Activated naive CD8-positive, alpha-beta T cell treated with anti-CD3 and anti-CD28 coated beads, Interleukin-2, amount 10 ng/mL, durations not matched to agents 7 days and 5 days (primary cell): ENCODE measurements around the gene FER. TPM values are rescaled to one million over a fixed set of nuclear protein-coding genes. Genes with fewer than 3 reads are reported as not detected.

Experiments
- ATAC-seq: fragments of 150-1000 bp; cut with Tn5 transposase; one replicate; pipeline ENCODE4 v1.10.0; 2021; ENCODE audit warnings: low read depth, moderate library complexity
- POLR2A ChIA-PET: fragments of 350-600 bp; sonication (Branson Sonifier 250); formaldehyde crosslinking; loops from one replicate; lab custom pipeline; 2021; ENCODE audit warnings: antibody characterized with exemption; lab: Charles Lee
- DNase-seq: peaks from one replicate; pipeline ENCODE4 v3.0.0; 2021
- H3K27ac Mint-ChIP-seq: one replicate; pipeline ENCODE4 v1.8.0; 2022; ENCODE audit warnings: mild to moderate bottlenecking, mixed read lengths
- H3K27me3 Mint-ChIP-seq: one replicate; pipeline ENCODE4 v1.8.0; 2022; ENCODE audit warnings: mild to moderate bottlenecking, moderate library complexity, mixed read lengths
- H3K36me3 Mint-ChIP-seq: one replicate; pipeline ENCODE4 v1.8.0; 2021; ENCODE audit warnings: mild to moderate bottlenecking, mixed read lengths
- H3K4me1 Mint-ChIP-seq: one replicate; pipeline ENCODE4 v1.8.0; 2021; ENCODE audit warnings: mixed read lengths
- H3K4me3 Mint-ChIP-seq: one replicate; pipeline ENCODE4 v1.8.0; 2022; ENCODE audit warnings: mild to moderate bottlenecking, moderate library complexity, mixed read lengths
- H3K9me3 Mint-ChIP-seq: one replicate; pipeline ENCODE4 v1.8.0; 2021; ENCODE audit warnings: mixed read lengths
- total RNA-seq, 2 experiments: library from RNA; stranded (reverse); gene quantifications; one replicate each; pipeline ENCODE4 v1.2.3, GENCODE V29; 2021

Gene FER
- total RNA-seq, 2 experiments from 2014 or later: 10.8 to 13.5 TPM

DNA sequence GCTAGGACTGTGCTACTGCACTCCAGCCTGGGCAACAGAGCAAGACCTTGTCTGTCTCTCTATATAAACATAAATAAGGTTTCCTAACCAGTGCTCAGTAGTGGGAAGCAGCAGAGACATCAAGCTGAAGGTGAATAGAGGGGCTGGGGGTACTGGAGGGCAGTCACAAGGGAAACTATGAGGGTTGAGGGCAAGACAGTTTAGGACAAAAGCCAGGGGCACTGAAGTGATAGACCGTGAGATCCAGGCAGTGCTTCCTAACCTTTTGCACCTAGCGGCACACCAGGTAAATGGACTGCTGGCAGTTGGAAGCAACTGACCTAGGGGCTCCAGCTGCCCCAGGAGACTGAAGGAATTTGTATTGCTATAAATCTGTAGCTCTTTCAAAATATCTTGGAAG is 483.6 kb downstream of the FER start:
- ATAC-seq: no peak
- Mint-ChIP-seq H3K27me3 (peaks cover 2% of the 10 kb centered on the region), H3K4me3 (no peak overlapping the region)

DNA sequence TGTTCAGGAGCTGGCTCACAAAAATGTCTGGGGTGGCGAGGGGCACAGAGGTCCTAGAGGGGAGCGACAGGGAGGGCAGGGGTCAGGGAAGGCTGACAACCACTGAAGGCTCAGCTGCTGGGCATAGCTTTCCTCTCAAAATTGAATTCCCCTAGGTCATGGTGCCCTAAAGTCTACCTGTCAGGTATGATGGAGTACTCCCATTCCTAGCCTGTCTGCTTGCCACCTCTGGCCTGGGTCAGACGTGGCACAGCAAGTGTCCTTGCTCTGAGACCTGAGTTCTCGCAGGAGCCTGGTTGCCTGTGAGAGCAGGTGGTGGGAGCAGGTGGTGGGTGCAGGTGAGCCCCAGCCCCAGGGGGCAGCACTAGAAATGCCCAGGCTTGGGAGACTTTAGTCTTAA is 486.7 kb downstream of the FER start:
- H3K4me1 Mint-ChIP-seq: no peaks in the 10 kb centered on the region
- no peaks in the 10 kb centered on the region for H3K36me3 Mint-ChIP-seq
- ATAC-seq: no peak
- H3K27ac Mint-ChIP-seq: no peak overlapping the region
- peaks cover 8% of the 10 kb centered on the region for H3K9me3 Mint-ChIP-seq
- no peak for DNase-seq
- peaks cover 2% of the 10 kb centered on the region for H3K27me3 Mint-ChIP-seq
- POLR2A ChIA-PET: no interaction called here
- no peak overlapping the region for H3K4me3 Mint-ChIP-seq

More for the DNA sequence above, 483.6 kb downstream of the FER start:
- Mint-ChIP-seq H3K27ac (no peak overlapping the region), H3K36me3 (no peaks in the 10 kb centered on the region), H3K9me3 (peaks cover 8% of the 10 kb centered on the region), H3K4me1 (no peaks in the 10 kb centered on the region)
- POLR2A ChIA-PET: no interaction called here
- no peak for DNase-seq

DNA sequence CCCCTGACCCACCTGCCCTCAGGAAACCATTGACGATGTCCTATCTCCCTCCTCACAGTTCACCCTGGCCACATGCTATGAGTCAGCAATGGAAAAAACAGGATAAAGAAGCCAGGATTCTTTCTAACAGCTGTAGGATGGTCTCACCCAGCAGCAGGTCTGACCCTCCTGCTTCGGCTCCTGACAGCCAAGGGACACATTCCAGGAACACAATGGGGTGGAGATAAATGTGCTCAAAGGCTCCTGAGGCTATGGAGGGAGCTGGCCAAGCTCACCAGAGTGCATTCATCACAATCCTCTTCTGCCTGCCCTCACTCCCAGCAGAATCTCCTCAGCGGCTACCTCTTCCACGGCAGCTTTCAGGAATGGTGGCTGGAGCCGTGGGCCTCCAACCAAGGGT is 491.8 kb downstream of the FER start:
- POLR2A ChIA-PET: no interaction called here
- H3K9me3 Mint-ChIP-seq: peaks cover 6% of the 10 kb centered on the region
- no peak overlapping the region for H3K4me3 Mint-ChIP-seq
- H3K4me1 Mint-ChIP-seq: peaks cover 4% of the 10 kb centered on the region
- ATAC-seq: no peak
- H3K36me3 Mint-ChIP-seq: no peaks in the 10 kb centered on the region
- no peaks in the 10 kb centered on the region for H3K27me3 Mint-ChIP-seq
- no peak for DNase-seq
- H3K27ac Mint-ChIP-seq: no peak overlapping the region

DNA sequence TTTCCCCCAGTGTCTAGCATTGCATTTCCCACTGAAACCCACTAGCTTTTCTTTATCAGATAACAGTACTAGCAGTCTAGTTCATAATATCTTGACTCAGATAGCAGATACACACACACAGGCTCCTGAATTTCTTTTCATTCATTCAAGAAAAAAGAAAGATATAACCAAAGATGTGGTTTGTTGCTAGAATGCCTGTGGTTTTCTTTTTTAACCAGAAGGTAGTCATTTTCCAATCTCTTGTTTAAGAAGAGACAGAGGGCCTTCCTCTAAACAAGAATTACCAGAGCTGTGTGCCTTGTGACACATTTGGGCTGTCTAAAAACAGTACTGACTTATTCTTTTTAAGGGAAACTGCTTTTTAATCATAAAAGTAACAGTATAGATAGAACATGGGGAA is 494.8 kb downstream of the FER start:
- Mint-ChIP-seq H3K9me3 (peaks cover 8% of the 10 kb centered on the region), H3K27ac (no peak overlapping the region), H3K36me3 (no peaks in the 10 kb centered on the region), H3K4me1 (peaks cover 4% of the 10 kb centered on the region), H3K4me3 (no peak overlapping the region), H3K27me3 (no peaks in the 10 kb centered on the region)
- POLR2A ChIA-PET: no interaction called here
- no peak for ATAC-seq
- DNase-seq: no peak

DNA sequence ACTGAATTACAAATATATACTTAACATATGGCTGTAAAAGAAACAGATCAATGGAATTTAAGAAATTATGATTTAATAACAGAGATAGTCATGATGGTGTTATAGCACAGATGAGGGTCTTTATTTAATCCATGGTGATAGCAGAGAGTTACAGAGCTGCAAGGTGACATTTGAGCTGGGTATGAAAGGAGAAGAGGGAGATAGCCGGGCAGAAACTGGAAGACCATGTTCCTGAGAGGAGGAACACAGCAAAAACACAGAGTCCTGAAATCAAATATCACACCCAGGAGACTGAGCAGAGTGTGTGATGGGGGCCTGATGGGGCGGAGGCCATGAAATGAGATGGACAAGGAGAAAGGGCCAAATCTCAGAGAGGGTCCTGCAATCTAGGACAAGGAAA is 498.7 kb downstream of the FER start:
- peaks cover 12% of the 10 kb centered on the region for H3K9me3 Mint-ChIP-seq
- no peaks in the 10 kb centered on the region for H3K36me3 Mint-ChIP-seq
- ATAC-seq (no peak), DNase-seq (no peak)
- H3K4me3 Mint-ChIP-seq: no peak overlapping the region
- H3K4me1 Mint-ChIP-seq: peaks cover 4% of the 10 kb centered on the region
- no peaks in the 10 kb centered on the region for H3K27me3 Mint-ChIP-seq
- H3K27ac Mint-ChIP-seq: no peak overlapping the region
- POLR2A ChIA-PET: no interaction called here
